GM12874 (cell line): ENCODE measurements around the gene ZNF493.

Source experiments
- CTCF ChIP-seq: IDR thresholded peaks from 2 replicates; pipeline ENCODE4 v1.5.1; 2011; ENCODE audit warnings: low read depth, mild to moderate bottlenecking, control low read depth, low read length, moderate library complexity; ENCODE audit not compliant: insufficient read depth

The ZNF493 gene

GRCh38 chr19:21402303-21402985 is 5.5 kb downstream of the ZNF493 start:
- no peak for TF ChIP-seq CTCF

- no peak for TF ChIP-seq CTCF
Observed at GRCh38 chr19:21410166-21410565, 13.2 kb downstream of the ZNF493 start.

- no peak for TF ChIP-seq CTCF
Observed at GRCh38 chr19:21422244-21422643, 25.3 kb downstream of the ZNF493 start.

GRCh38 chr19:21423057-21424041 is 26.4 kb downstream of the ZNF493 start:
- TF ChIP-seq CTCF, result no peak

- no peak for TF ChIP-seq CTCF
Observed at GRCh38 chr19:21430675-21431074, 33.7 kb downstream of the ZNF493 start.

- no peak for TF ChIP-seq CTCF
Observed at GRCh38 chr19:21432590-21432989, 35.7 kb downstream of the ZNF493 start.

GRCh38 chr19:21434516-21434915 is 37.6 kb downstream of the ZNF493 start:
- no peak for TF ChIP-seq CTCF
